WI38 (cell line): ENCODE measurements around the gene MPHOSPH10.

Experiments used
- H3K4me3 ChIP-seq: 2 replicates; pipeline ENCODE4 v1.5.1; 2011; ENCODE audit warnings: low read depth, mild to moderate bottlenecking, control low read depth, low read length
- CTCF ChIP-seq: IDR thresholded peaks from 2 replicates; pipeline ENCODE4 v1.5.1; 2012; ENCODE audit warnings: low read depth, mild to moderate bottlenecking, control low read depth, low read length

Gene MPHOSPH10

GRCh38 chr2:71130905-71131244, 441 bp downstream of the MPHOSPH10 start:
- TF ChIP-seq CTCF: no peak
- H3K4me3 ChIP-seq: peak overlapping the region; percentile 97

- peak overlapping the region; percentile 97 for H3K4me3 ChIP-seq
Measured at GRCh38 chr2:71131387-71132166, 1.1 kb downstream of the MPHOSPH10 start.

GRCh38 chr2:71133603-71134002, 3.2 kb downstream of the MPHOSPH10 start:
- H3K4me3 ChIP-seq: no peak overlapping the region
- TF ChIP-seq CTCF: no peak

- no peak overlapping the region for H3K4me3 ChIP-seq
- TF ChIP-seq CTCF: no peak
Measured at GRCh38 chr2:71136174-71136573, 5.7 kb downstream of the MPHOSPH10 start.

GRCh38 chr2:71143782-71144181, 13.3 kb downstream of the MPHOSPH10 start:
- TF ChIP-seq CTCF: no peak
- H3K4me3 ChIP-seq: no peak overlapping the region

- no peak overlapping the region for H3K4me3 ChIP-seq
- no peak for TF ChIP-seq CTCF
Measured at GRCh38 chr2:71148506-71149063, 18.2 kb downstream of the MPHOSPH10 start.

GRCh38 chr2:71150082-71150816, 19.8 kb downstream of the MPHOSPH10 start:
- TF ChIP-seq CTCF: no peak

More at GRCh38 chr2:71150082-71150816, 19.8 kb downstream of the MPHOSPH10 start:
- H3K4me3 ChIP-seq: no peak overlapping the region
